ENCODE data around the gene HSBP1L1. TPM values are rescaled to one million over a fixed set of nuclear protein-coding genes. Genes with fewer than 3 reads are reported as not detected.

Gene HSBP1L1
- total RNA-seq, 1 experiment from 2014 or later, result not detected

GRCh38 chr18:79983253-79983652 is 18.8 kb downstream of the HSBP1L1 start:
- Mint-ChIP-seq H3K27me3 (ENCODE audit: low read depth) (no peaks in the 10 kb centered on the region), H3K9me3 (no peaks in the 10 kb centered on the region), H3K4me1 (peaks cover 9 to 12% of the 10 kb centered on the region in 2 experiments), H3K27ac (no peak overlapping the region), H3K4me3 (no peak overlapping the region), H3K36me3 (ENCODE audit: insufficient read depth in 1 of 3, low read depth in 3 of 3) (peaks cover 30 to 47% (median 42%) of the 10 kb centered on the region in 3 experiments)
- H3K4me1 ChIP-seq (ENCODE audit: insufficient read depth, low read length), result no peaks in the 10 kb centered on the region
- no peak overlapping the region for H3T11ph ChIP-seq (ENCODE audit: low read length)
- H3K9ac ChIP-seq (ENCODE audit: extremely low read depth, insufficient read length, low read length), result no peak overlapping the region
- H4K8ac ChIP-seq (replicated peaks; ENCODE audit: insufficient read length, low read depth, low read length), result no peak overlapping the region
- no peak overlapping the region for H2AK5ac ChIP-seq (ENCODE audit: insufficient read length, low read length)
- H2AFZ ChIP-seq (ENCODE audit: low read length), result no peak overlapping the region
- no peak overlapping the region for H3K4ac ChIP-seq (ENCODE audit: low read depth, low read length)
- no peak overlapping the region for H4K91ac ChIP-seq (ENCODE audit: insufficient read length, low read depth, low read length)
- TF ChIP-seq CTCF (conservative IDR thresholded peaks at IDR 0.05), result no peak
- H2BK15ac ChIP-seq (ENCODE audit: low read depth, low read length), result no peak overlapping the region
- peaks cover 75% of the 10 kb centered on the region for H3K79me2 ChIP-seq (ENCODE audit: insufficient read depth, low read length)
- no peaks in the 10 kb centered on the region for H3K9me3 ChIP-seq (ENCODE audit: control insufficient read depth, low read depth, low read length)
- H2BK12ac ChIP-seq (ENCODE audit: insufficient read length, low read depth, low read length), result no peak overlapping the region
- no peak overlapping the region for H3K23ac ChIP-seq (ENCODE audit: insufficient read length, low read depth, low read length)
- H3K79me1 ChIP-seq (ENCODE audit: insufficient read depth, low read depth, low read length, poor library complexity, severe bottlenecking), result peaks cover 13% of the 10 kb centered on the region
- no peak overlapping the region for H3K14ac ChIP-seq (ENCODE audit: insufficient read depth, low read length)
- H3K27ac ChIP-seq (ENCODE audit: insufficient read length, low read depth, low read length), result no peak overlapping the region
- H2BK120ac ChIP-seq (ENCODE audit: low read depth, low read length, poor library complexity, severe bottlenecking), result no peak overlapping the region
- no peak overlapping the region for H4K5ac ChIP-seq (ENCODE audit: insufficient read length, low read depth, low read length)
- no peak overlapping the region for H3K4me2 ChIP-seq (ENCODE audit: insufficient read depth, insufficient read length, low read length)
- no CpG with 5 or more reads among the region's 4 CpGs for WGBS (ENCODE audit: extremely low coverage, insufficient read length, low lambda C conversion rate)
- no peak overlapping the region for H3K18ac ChIP-seq (ENCODE audit: insufficient read length, low read depth, low read length)
- H4K20me1 ChIP-seq (ENCODE audit: control insufficient read depth, insufficient read depth, insufficient read length), result no peaks in the 10 kb centered on the region
- H3K23me2 ChIP-seq (ENCODE audit: insufficient read length, low read depth, low read length, poor library complexity, severe bottlenecking), result peaks cover 5% of the 10 kb centered on the region
- no peak overlapping the region for H2BK20ac ChIP-seq (ENCODE audit: low read depth, low read length, poor library complexity, severe bottlenecking)
- H3K27me3 ChIP-seq (ENCODE audit: insufficient read depth, low read length), result no peaks in the 10 kb centered on the region
- H3K56ac ChIP-seq (ENCODE audit: insufficient read length, low read depth, low read length), result no peak overlapping the region
- H2BK5ac ChIP-seq (ENCODE audit: insufficient read length, low read length), result no peak overlapping the region
- no peak for DNase-seq
